Fibroblast of pulmonary artery (primary cell): ENCODE results near the gene CCDC197.

Experiments
- DNase-seq: peaks from one replicate; pipeline ENCODE4 v3.0.0-alpha.2; 2010; ENCODE audit warnings: low read depth
- H3K4me3 ChIP-seq: replicated peaks from 2 replicates; pipeline ENCODE4 v1.5.1; 2011; ENCODE audit warnings: low read depth, mild to moderate bottlenecking, control low read depth, low read length, moderate library complexity
- TF ChIP-seq, protein P1 (sequence below): IDR thresholded peaks from 2 replicates; pipeline ENCODE4 v1.5.1; 2011; ENCODE audit warnings: mild to moderate bottlenecking, control low read depth, low read length, inconsistent platforms; ENCODE audit errors: missing control alignments

CCDC197 gene

DNA sequence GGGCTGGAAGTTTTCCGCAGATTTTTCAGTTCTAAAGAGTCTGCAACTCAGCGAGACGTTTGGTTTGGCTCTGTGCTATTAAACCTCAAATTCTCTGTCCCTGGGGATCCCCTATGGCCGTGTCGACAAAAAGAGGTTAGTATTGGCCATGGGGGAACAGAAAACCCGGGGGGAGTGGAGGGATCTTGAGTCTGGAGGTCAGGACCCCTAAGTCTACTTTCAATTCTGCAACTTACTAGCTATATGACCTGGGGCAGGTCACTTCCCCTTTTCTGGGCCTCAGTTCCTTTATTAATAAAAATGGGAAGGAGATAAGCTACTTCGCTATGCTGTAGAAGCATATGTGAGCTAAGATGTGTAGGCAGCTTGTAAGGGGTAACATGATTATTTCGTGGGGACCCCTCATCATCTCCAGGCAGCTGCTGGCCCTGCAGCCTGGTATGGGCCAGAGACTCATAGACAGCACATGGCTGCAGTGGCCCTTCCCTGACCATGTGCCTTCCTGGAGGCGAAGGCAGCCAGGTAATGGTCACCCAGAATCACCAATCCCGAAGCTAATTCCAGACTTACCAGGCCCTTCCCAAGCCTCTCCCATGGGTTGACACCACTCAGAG lies 29.4 kb upstream of the CCDC197 start:
- H3K4me3 ChIP-seq = no peak overlapping the region
- TF ChIP-seq, protein P1, sequence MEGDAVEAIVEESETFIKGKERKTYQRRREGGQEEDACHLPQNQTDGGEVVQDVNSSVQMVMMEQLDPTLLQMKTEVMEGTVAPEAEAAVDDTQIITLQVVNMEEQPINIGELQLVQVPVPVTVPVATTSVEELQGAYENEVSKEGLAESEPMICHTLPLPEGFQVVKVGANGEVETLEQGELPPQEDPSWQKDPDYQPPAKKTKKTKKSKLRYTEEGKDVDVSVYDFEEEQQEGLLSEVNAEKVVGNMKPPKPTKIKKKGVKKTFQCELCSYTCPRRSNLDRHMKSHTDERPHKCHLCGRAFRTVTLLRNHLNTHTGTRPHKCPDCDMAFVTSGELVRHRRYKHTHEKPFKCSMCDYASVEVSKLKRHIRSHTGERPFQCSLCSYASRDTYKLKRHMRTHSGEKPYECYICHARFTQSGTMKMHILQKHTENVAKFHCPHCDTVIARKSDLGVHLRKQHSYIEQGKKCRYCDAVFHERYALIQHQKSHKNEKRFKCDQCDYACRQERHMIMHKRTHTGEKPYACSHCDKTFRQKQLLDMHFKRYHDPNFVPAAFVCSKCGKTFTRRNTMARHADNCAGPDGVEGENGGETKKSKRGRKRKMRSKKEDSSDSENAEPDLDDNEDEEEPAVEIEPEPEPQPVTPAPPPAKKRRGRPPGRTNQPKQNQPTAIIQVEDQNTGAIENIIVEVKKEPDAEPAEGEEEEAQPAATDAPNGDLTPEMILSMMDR = no peak
- DNase-seq = no peak

DNA sequence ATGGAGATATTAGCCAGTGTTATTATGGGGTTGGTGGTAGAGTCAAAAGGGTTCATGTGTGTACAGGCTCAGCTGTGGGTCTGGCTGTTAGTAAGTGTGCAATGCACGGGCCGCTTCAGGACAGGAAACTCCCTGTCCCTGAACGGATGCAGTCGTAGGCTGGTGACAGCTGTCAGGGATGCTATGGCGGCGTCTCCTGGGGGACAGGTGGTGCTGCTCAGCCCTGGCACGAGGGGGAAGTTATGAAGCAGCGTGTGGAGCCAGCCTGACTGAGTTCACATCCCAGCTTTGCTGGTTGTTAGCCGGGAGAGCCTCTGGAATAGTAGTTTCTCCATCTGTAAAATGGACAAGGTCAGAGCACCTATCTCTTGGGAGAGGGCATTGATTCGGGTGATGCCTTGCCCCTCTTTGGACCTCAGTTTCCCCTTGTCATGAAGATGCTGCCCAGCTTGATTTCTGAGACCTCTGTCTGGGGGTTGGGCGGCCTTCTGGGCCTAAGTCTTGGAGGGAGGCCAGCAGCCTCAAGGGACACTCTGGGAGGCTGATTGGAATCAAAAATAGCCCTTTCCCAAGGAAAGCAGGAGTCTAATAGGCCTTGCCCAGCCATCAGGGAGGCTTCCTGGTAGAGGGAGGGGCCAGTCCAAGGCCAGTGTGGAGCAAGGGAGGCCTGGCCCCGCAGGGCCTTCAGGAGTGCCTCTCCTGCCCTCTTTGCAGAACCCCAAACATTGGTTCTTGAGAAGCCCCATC lies 27.8 kb upstream of the CCDC197 start:
- no peak for DNase-seq
- H3K4me3 ChIP-seq = no peak overlapping the region
- TF ChIP-seq, protein P1 = no peak

DNA sequence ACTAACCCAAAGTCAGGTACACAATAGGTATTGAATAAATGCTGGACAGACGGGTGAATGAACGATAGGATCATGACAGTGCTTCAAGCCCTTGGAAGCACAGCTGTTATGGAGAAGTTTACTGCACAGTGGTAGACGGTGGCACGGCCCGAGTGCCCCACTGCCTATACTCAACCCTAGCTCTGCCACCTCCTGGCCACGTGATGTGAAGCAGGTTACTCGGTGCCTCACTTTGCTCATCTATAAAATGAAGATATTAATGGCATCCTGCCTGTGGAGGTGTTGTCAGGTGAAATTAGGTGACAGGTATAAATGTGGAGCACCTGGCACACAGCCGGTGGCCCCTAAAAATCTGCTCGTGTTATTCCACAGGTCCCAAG lies 26.5 kb upstream of the CCDC197 start:
- peak; percentile 21 for DNase-seq
- TF ChIP-seq, protein P1 = peak; percentile 41
- H3K4me3 ChIP-seq = no peak overlapping the region

DNA sequence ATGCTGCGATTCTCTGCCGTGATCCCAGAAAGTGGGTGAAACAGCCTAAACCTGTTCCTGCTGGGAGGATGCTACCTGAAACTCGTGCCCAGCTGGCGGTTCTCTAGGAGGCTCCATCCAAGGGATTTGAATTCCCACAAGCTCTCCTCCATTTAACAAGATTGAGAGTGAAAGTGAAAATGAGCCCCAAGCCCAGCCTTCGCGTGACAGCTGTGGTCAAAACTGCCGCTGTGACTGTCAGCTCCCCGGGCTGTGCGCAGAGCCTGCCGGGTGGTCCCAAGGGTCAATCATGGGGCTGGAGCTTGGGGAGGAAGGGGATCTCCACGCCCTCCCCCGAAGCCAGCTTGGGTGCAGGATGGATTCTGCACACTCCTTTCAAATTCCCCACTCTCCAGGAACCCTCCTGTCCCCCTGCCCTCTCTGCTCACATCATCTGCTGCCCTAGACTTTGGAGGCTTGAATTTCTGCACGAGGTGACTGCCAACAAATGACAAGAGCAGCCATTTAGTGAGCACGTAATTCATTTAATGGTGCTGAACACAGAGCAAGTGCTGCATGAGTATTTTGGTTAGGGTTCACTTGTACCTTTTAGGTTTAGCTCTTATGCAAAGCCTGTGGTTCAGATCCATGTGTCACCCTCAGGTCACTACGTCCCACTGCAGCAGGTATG lies 26.0 kb upstream of the CCDC197 start:
- DNase-seq = no peak
- H3K4me3 ChIP-seq = no peak overlapping the region
- TF ChIP-seq, protein P1 = no peak

DNA sequence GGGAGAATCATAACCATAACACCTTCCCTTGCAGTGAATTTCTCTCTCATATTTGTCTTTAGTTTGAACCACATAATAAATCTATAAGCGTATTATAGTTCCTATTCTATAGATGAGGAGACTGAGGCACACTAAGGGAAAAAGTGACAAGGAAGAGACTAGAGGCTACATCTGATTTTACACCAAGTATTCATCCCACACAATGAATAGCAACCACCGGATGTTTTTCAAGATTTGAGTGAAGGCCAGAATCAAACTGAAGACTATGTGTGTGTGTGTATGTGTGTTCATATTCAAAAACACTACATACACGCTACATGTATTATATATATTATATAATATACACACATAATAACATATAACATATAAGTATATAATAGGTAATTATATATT lies 25.5 kb upstream of the CCDC197 start:
- TF ChIP-seq, protein P1 = no peak
- H3K4me3 ChIP-seq = no peak overlapping the region
- no peak for DNase-seq

DNA sequence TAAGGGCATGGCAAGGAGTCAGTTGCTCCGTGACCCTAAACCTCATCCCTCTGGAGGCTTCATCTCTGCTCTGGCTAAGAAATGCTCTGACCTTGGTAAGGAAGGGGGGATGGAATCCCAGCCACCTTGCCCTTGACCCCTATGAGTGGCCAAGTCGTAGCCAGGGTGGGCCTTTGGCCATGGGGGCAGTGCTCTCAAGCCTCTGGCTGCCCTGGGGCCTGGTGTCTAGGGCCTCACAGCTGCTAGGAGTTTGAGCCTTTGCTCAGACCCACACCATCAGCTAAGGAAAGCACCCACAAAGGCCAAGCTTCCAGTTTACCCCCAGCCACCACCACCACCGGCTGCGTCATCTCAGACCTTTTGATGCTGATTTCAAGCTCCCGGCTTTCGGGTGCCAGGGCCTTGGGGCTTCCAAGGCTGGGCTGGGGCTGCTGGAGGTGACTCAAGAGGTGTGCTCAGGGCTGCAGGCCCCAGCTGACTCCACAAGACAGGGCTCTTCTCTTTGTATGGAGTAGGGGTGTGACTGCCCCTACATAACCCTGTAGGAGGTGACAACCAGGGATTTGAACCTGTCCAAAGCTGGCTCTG lies 24.4 kb upstream of the CCDC197 start:
- no peak for DNase-seq
- TF ChIP-seq, protein P1 = no peak
- H3K4me3 ChIP-seq = no peak overlapping the region
